Neural progenitor cell (in vitro differentiated cells): ENCODE measurements around the gene NUAK1. TPM values are rescaled to one million over a fixed set of nuclear protein-coding genes. Genes with fewer than 3 reads are reported as not detected.

Source experiments
- DNase-seq: peaks from one replicate; pipeline ENCODE4 v3.0.0-alpha.2; 2016; ENCODE audit warnings: low spot score
- H2AFZ ChIP-seq: fragments of 200-600 bp; sonication (generic); replicated peaks from 2 replicates; pipeline ENCODE4 v1.6.1; 2016; ENCODE audit warnings: antibody characterized with exemption
- H3F3A ChIP-seq: fragments of 200-600 bp; sonication (generic); 2 replicates; pipeline ENCODE4 v1.6.1; 2016; ENCODE audit warnings: antibody characterized with exemption, low read depth
- H3K27ac ChIP-seq: fragments of 200-600 bp; sonication (generic); 2 replicates; pipeline ENCODE4 v1.5.1; 2016; ENCODE audit warnings: mild to moderate bottlenecking
- H3K27me3 ChIP-seq: fragments of 200-600 bp; sonication (generic); 2 replicates; pipeline ENCODE4 v1.6.1; 2016; ENCODE audit warnings: mild to moderate bottlenecking, moderate library complexity
- H3K36me3 ChIP-seq: fragments of 200-600 bp; sonication (generic); 2 replicates; pipeline ENCODE4 v1.5.1; 2016
- H3K4me1 ChIP-seq: fragments of 200-600 bp; sonication (generic); 2 replicates; pipeline ENCODE4 v1.6.1; 2016; ENCODE audit warnings: mixed run types
- H3K4me2 ChIP-seq: fragments of 200-600 bp; sonication (generic); 2 replicates; pipeline ENCODE4 v1.6.1; 2016
- H3K4me3 ChIP-seq: fragments of 200-600 bp; sonication (generic); 2 replicates; pipeline ENCODE4 v1.5.1; 2016
- H3K79me2 ChIP-seq: fragments of 200-600 bp; sonication (generic); 2 replicates; pipeline ENCODE4 v1.6.1; 2016; ENCODE audit warnings: low read depth
- H3K9ac ChIP-seq: fragments of 200-600 bp; sonication (generic); 2 replicates; pipeline ENCODE4 v1.6.1; 2016
- H3K9me3 ChIP-seq: fragments of 200-600 bp; sonication (generic); 2 replicates; pipeline ENCODE4 v1.5.1; 2016; ENCODE audit warnings: low read depth
- H4K20me1 ChIP-seq: fragments of 200-600 bp; sonication (generic); 2 replicates; pipeline ENCODE4 v1.6.1; 2016; ENCODE audit warnings: low read depth
- H3K27ac Mint-ChIP-seq: 3 replicates; pipeline ENCODE4 v1.8.0; 2021; ENCODE audit warnings: mixed read lengths
- H3K27me3 Mint-ChIP-seq: 2 replicates; pipeline ENCODE4 v1.8.0; 2022; ENCODE audit warnings: low read depth, mild to moderate bottlenecking, inconsistent platforms, moderate library complexity, mixed read lengths; ENCODE audit not compliant: insufficient read depth
- H3K36me3 Mint-ChIP-seq: 3 replicates; pipeline ENCODE4 v1.8.0; 2021; ENCODE audit warnings: mixed read lengths
- H3K4me1 Mint-ChIP-seq: 3 replicates; pipeline ENCODE4 v1.8.0; 2021; ENCODE audit warnings: mixed read lengths
- H3K4me3 Mint-ChIP-seq: 3 replicates; pipeline ENCODE4 v1.8.0; 2021; ENCODE audit warnings: mild to moderate bottlenecking, moderate library complexity, mixed read lengths
- H3K9me3 Mint-ChIP-seq: 3 replicates; pipeline ENCODE4 v1.8.0; 2020; ENCODE audit warnings: mixed read lengths
- EZH2 ChIP-seq: fragments of 200-600 bp; sonication (generic); IDR thresholded peaks from 2 replicates; pipeline ENCODE4 v1.6.1; 2017; ENCODE audit warnings: antibody characterized with exemption, mild to moderate bottlenecking, moderate library complexity
- EZH2phosphoT487 ChIP-seq: fragments of 200-600 bp; sonication (generic); IDR thresholded peaks from 2 replicates; pipeline ENCODE4 v1.6.1; 2017; ENCODE audit warnings: antibody characterized with exemption
- total RNA-seq: library from RNA; depleted of rRNA; stranded (reverse); fragments of >200 nt; gene quantifications from 2 replicates; pipeline ENCODE4 v1.2.3, GENCODE V29; 2015; ENCODE audit warnings: low replicate concordance
- TF ChIP-seq, protein P1 (sequence below): fragments of 200-600 bp; sonication (generic); IDR thresholded peaks from 2 replicates; pipeline ENCODE4 v1.5.1; 2017; ENCODE audit warnings: antibody characterized with exemption, mild to moderate bottlenecking

The NUAK1 gene
- total RNA-seq, 1 donor from 2014 or later, result 18.8 TPM

GRCh38 chr12:106179086-106179485 is 40.3 kb upstream of the NUAK1 start:
- H3K79me2 ChIP-seq, result no peaks in the 10 kb centered on the region
- no peak overlapping the region for H3K4me2 ChIP-seq
- H2AFZ ChIP-seq, result no peak overlapping the region
- Mint-ChIP-seq H3K9me3 (no peaks in the 10 kb centered on the region), H3K4me1 (peaks cover 33% of the 10 kb centered on the region), H3K27me3 (peaks cover 2% of the 10 kb centered on the region), H3K36me3 (no peaks in the 10 kb centered on the region), H3K4me3 (peak overlapping the region; percentile 4), H3K27ac (peak overlapping the region; percentile 71)
- H3K27ac ChIP-seq, result peak overlapping the region; percentile 65
- H3K4me1 ChIP-seq, result peaks cover 19% of the 10 kb centered on the region
- H3K27me3 ChIP-seq, result no peaks in the 10 kb centered on the region
- no peak for TF ChIP-seq EZH2phosphoT487
- no peak for TF ChIP-seq EZH2
- TF ChIP-seq, protein P1, sequence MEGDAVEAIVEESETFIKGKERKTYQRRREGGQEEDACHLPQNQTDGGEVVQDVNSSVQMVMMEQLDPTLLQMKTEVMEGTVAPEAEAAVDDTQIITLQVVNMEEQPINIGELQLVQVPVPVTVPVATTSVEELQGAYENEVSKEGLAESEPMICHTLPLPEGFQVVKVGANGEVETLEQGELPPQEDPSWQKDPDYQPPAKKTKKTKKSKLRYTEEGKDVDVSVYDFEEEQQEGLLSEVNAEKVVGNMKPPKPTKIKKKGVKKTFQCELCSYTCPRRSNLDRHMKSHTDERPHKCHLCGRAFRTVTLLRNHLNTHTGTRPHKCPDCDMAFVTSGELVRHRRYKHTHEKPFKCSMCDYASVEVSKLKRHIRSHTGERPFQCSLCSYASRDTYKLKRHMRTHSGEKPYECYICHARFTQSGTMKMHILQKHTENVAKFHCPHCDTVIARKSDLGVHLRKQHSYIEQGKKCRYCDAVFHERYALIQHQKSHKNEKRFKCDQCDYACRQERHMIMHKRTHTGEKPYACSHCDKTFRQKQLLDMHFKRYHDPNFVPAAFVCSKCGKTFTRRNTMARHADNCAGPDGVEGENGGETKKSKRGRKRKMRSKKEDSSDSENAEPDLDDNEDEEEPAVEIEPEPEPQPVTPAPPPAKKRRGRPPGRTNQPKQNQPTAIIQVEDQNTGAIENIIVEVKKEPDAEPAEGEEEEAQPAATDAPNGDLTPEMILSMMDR, result no peak
- peaks cover 12% of the 10 kb centered on the region for H3F3A ChIP-seq
- DNase-seq, result peak; percentile 36
- H3K9ac ChIP-seq, result no peak overlapping the region
- no peaks in the 10 kb centered on the region for H3K36me3 ChIP-seq
- no peak overlapping the region for H3K4me3 ChIP-seq
- no peaks in the 10 kb centered on the region for H4K20me1 ChIP-seq
- H3K9me3 ChIP-seq, result no peaks in the 10 kb centered on the region

GRCh38 chr12:106178562-106178961 is 39.8 kb upstream of the NUAK1 start:
- no peaks in the 10 kb centered on the region for H3K36me3 Mint-ChIP-seq
- no peaks in the 10 kb centered on the region for H3K36me3 ChIP-seq
- peaks cover 33% of the 10 kb centered on the region for H3K4me1 Mint-ChIP-seq
- H3K27ac ChIP-seq, result peak overlapping the region; percentile 65
- H3K4me2 ChIP-seq, result peak overlapping the region; percentile 20
- H2AFZ ChIP-seq, result peak overlapping the region; percentile 3
- H3K27me3 ChIP-seq, result no peaks in the 10 kb centered on the region
- peaks cover 12% of the 10 kb centered on the region for H3F3A ChIP-seq
- H3K27me3 Mint-ChIP-seq, result peaks cover 2% of the 10 kb centered on the region
- no peaks in the 10 kb centered on the region for H3K79me2 ChIP-seq
- no peak for TF ChIP-seq EZH2phosphoT487
- H3K4me3 Mint-ChIP-seq, result peak overlapping the region; percentile 4
- no peaks in the 10 kb centered on the region for H4K20me1 ChIP-seq
- peak overlapping the region; percentile 76 for H3K27ac Mint-ChIP-seq
- no peak overlapping the region for H3K4me3 ChIP-seq
- no peaks in the 10 kb centered on the region for H3K9me3 ChIP-seq
- peak; percentile 27 for DNase-seq
- H3K9ac ChIP-seq, result no peak overlapping the region
- no peaks in the 10 kb centered on the region for H3K9me3 Mint-ChIP-seq
- peaks cover 19% of the 10 kb centered on the region for H3K4me1 ChIP-seq

DNA sequence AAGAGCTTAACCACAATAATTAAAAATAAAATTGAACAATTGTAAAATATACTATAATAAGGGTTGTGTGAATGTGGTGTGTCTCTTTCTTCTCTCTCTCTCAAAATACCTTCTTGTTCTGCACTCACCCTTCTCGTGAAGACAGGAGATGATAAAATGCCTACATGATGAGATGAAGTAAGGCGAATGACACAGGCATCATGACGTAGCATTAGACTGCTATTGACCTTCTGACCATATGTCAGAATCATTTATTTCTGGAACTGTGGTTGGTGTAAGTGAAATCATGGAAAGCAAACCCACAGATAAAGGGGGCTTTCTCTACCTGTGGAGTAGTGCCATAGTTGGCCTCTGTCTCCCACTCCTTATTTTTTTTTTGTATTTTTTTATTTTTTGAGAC is 37.8 kb upstream of the NUAK1 start:
- H3K4me2 ChIP-seq, result no peak overlapping the region
- no peak overlapping the region for H2AFZ ChIP-seq
- H4K20me1 ChIP-seq, result no peaks in the 10 kb centered on the region
- no peaks in the 10 kb centered on the region for H3K27me3 ChIP-seq
- Mint-ChIP-seq H3K36me3 (no peaks in the 10 kb centered on the region), H3K4me3 (no peak overlapping the region), H3K27ac (no peak overlapping the region), H3K27me3 (peaks cover 2% of the 10 kb centered on the region), H3K4me1 (peaks cover 33% of the 10 kb centered on the region), H3K9me3 (no peaks in the 10 kb centered on the region)
- H3K4me3 ChIP-seq, result no peak overlapping the region
- H3K9ac ChIP-seq, result no peak overlapping the region
- H3K27ac ChIP-seq, result no peak overlapping the region
- H3K36me3 ChIP-seq, result no peaks in the 10 kb centered on the region
- H3K4me1 ChIP-seq, result peaks cover 19% of the 10 kb centered on the region
- no peaks in the 10 kb centered on the region for H3K9me3 ChIP-seq
- no peaks in the 10 kb centered on the region for H3K79me2 ChIP-seq
- TF ChIP-seq, protein P1, result no peak
- TF ChIP-seq EZH2phosphoT487 (no peak), EZH2 (no peak)
- H3F3A ChIP-seq, result peaks cover 12% of the 10 kb centered on the region
- no peak for DNase-seq

GRCh38 chr12:106174876-106175275 is 36.1 kb upstream of the NUAK1 start:
- no peaks in the 10 kb centered on the region for H3K27me3 ChIP-seq
- no peak overlapping the region for H3K4me3 ChIP-seq
- no peak overlapping the region for H3K9ac ChIP-seq
- Mint-ChIP-seq H3K27ac (no peak overlapping the region), H3K9me3 (no peaks in the 10 kb centered on the region), H3K36me3 (no peaks in the 10 kb centered on the region), H3K4me3 (no peak overlapping the region), H3K27me3 (peaks cover 2% of the 10 kb centered on the region), H3K4me1 (peaks cover 28% of the 10 kb centered on the region)
- DNase-seq, result no peak
- no peak overlapping the region for H3K27ac ChIP-seq
- no peak for TF ChIP-seq EZH2phosphoT487
- no peak for TF ChIP-seq EZH2
- TF ChIP-seq, protein P1, result no peak
- no peak overlapping the region for H3K4me2 ChIP-seq
- H4K20me1 ChIP-seq, result no peaks in the 10 kb centered on the region
- H3K4me1 ChIP-seq, result peaks cover 19% of the 10 kb centered on the region
- H2AFZ ChIP-seq, result no peak overlapping the region
- H3F3A ChIP-seq, result peaks cover 12% of the 10 kb centered on the region
- H3K36me3 ChIP-seq, result no peaks in the 10 kb centered on the region
- H3K79me2 ChIP-seq, result no peaks in the 10 kb centered on the region
- no peaks in the 10 kb centered on the region for H3K9me3 ChIP-seq
